ENCODE results near the gene TACR1. TPM values are rescaled to one million over a fixed set of nuclear protein-coding genes. Genes with fewer than 3 reads are reported as not detected.
"Not testable (repeated sequence)": the region's sequence is repeated elsewhere in the genome, so short reads cannot be mapped to it uniquely, and the experiment has no call there.

Gene TACR1
- total RNA-seq, 1 donor from 2014 or later: not detected

DNA sequence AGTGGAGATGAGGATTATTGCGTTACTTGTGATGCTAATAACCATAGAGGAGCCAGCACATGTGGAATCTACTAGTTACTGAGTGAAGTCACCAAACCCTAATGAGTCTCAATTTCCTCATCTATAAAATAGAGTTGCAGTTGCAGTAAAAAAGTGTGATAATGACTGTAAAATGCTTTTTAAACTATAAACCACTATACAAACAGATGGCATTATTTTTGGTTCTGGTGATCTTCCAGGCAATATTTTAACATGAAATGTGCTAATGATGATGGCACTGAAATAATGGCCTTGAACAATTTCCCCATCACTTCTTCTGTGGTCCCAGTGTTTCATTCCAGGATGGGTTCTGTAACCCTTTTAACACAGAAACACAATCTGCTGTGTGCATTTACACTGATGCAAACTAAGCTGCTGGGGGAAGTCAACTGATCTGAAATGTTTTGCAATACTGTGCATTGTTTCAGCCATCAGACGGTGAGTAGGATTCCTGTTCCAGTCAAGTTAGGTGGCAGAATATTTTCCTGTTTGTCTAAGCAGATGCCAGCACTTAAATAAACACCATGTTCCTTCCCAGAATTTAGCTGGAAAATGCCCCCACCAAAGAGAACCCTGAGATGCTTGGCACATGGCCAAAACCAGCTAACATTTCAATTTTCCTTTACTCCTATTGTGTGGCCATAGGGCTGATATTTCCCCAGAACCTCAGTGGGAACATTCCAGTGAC, 52.6 kb downstream of the TACR1 start:
- TF ChIP-seq CTCF (IDR thresholded peaks at IDR 0.05): no peak
- peaks cover 3% of the 10 kb centered on the region for H3K9me3 Mint-ChIP-seq
- H3K4me1 Mint-ChIP-seq: peaks cover 15% of the 10 kb centered on the region
- H3K36me3 Mint-ChIP-seq (ENCODE audit: low read depth): no peaks in the 10 kb centered on the region
- CTCF ChIA-PET: no interaction called here
- POLR2A ChIA-PET: no interaction called here
- H3K4me3 Mint-ChIP-seq: no peak overlapping the region
- H3K27ac Mint-ChIP-seq: no peak overlapping the region
- intact Hi-C loops (cut with micrococcal nuclease): no loop called here
- DNase-seq: no peak
- ATAC-seq (ENCODE audit: low read depth): no peak
- peaks cover 2% of the 10 kb centered on the region for H3K27me3 Mint-ChIP-seq

DNA sequence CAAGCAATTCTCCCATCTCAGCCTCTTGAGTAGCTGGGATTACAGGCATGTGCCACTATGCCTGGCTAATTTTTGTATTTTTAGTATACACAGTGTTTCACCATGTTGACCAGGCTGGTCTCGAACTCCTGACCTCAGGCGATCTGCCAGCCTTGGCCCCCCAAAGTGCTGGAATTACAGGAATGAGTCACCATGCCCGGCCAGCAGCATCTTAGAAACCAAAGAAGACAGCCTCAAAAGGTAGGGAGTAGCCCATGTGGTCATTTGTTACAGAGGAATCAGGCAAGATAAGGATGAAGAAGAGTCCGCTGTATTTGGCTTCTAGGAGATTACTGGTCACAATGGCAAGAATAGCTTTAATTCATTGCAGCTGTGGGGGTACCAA, 53.1 kb downstream of the TACR1 start:
- H3K27me3 Mint-ChIP-seq; ATAC-seq (ENCODE audit: low read depth); H3K27ac Mint-ChIP-seq; intact Hi-C loops (cut with micrococcal nuclease); CTCF ChIA-PET; DNase-seq; H3K4me3 Mint-ChIP-seq; H3K36me3 Mint-ChIP-seq (ENCODE audit: low read depth); POLR2A ChIA-PET; H3K9me3 Mint-ChIP-seq: not testable (repeated sequence)
- H3K4me1 Mint-ChIP-seq: peaks cover 15% of the 10 kb centered on the region

GRCh38 chr2:75142081-75142480, 57.2 kb downstream of the TACR1 start:
- TF ChIP-seq CTCF (IDR thresholded peaks at IDR 0.05): no peak
- CTCF ChIA-PET: no interaction called here
- no peaks in the 10 kb centered on the region for H3K4me1 Mint-ChIP-seq

DNA sequence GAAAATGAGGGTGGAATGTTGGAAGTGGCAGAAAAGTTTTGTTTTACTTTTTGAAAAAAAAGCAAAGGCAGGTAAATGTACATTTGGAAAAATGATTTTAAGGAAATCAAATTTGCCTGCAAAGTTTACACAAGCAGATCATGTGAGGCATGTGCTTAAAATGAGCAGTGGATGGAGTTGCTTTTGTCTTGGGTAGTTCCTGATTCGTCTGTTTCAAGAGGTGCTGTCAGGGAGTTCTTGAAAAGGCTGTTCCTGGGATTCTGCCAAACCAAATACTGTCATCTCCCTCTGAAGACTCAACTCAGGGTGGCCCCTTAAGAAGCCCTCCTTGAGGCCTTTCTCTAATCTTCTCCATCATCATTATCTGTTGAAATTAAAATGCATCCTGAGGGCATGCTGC, 59.0 kb downstream of the TACR1 start:
- DNase-seq: no peak
- intact Hi-C loops (cut with micrococcal nuclease): no loop called here
- ChIA-PET POLR2A (no interaction called here), CTCF (no interaction called here)
- ATAC-seq (ENCODE audit: low read depth): no peak
- TF ChIP-seq CTCF (IDR thresholded peaks at IDR 0.05): no peak
- Mint-ChIP-seq H3K36me3 (ENCODE audit: low read depth) (no peaks in the 10 kb centered on the region), H3K27ac (no peak overlapping the region), H3K4me1 (no peaks in the 10 kb centered on the region), H3K4me3 (no peak overlapping the region), H3K9me3 (no peaks in the 10 kb centered on the region), H3K27me3 (peaks cover 2% of the 10 kb centered on the region)

More at GRCh38 chr2:75142081-75142480, 57.2 kb downstream of the TACR1 start:
- Mint-ChIP-seq H3K36me3 (ENCODE audit: low read depth) (no peaks in the 10 kb centered on the region), H3K27ac (no peak overlapping the region), H3K4me3 (no peak overlapping the region), H3K27me3 (peaks cover 2% of the 10 kb centered on the region), H3K9me3 (no peaks in the 10 kb centered on the region)
- POLR2A ChIA-PET: no interaction called here
- DNase-seq: no peak
- intact Hi-C loops (cut with micrococcal nuclease): no loop called here
- no peak for ATAC-seq (ENCODE audit: low read depth)

GRCh38 chr2:75139171-75139570, 60.1 kb downstream of the TACR1 start:
- Mint-ChIP-seq H3K4me1 (no peaks in the 10 kb centered on the region), H3K27me3 (peaks cover 2% of the 10 kb centered on the region), H3K9me3 (no peaks in the 10 kb centered on the region), H3K36me3 (ENCODE audit: low read depth) (no peaks in the 10 kb centered on the region), H3K4me3 (no peak overlapping the region), H3K27ac (no peak overlapping the region)
- TF ChIP-seq CTCF (IDR thresholded peaks at IDR 0.05): no peak
- POLR2A ChIA-PET: no interaction called here
- CTCF ChIA-PET: no interaction called here
- DNase-seq (no peak), ATAC-seq (ENCODE audit: low read depth) (no peak)
- intact Hi-C loops (cut with micrococcal nuclease): no loop called here

- no peak for ATAC-seq (ENCODE audit: low read depth)
- no peak for TF ChIP-seq CTCF (IDR thresholded peaks at IDR 0.05)
- H3K4me1 Mint-ChIP-seq: no peaks in the 10 kb centered on the region
Observed at GRCh38 chr2:75138528-75138927, 60.8 kb downstream of the TACR1 start.

More at GRCh38 chr2:75138528-75138927, 60.8 kb downstream of the TACR1 start:
- intact Hi-C loops (cut with micrococcal nuclease): no loop called here
- no peak for DNase-seq
- Mint-ChIP-seq H3K36me3 (ENCODE audit: low read depth) (no peaks in the 10 kb centered on the region), H3K27ac (no peak overlapping the region), H3K27me3 (peaks cover 2% of the 10 kb centered on the region), H3K4me3 (no peak overlapping the region), H3K9me3 (no peaks in the 10 kb centered on the region)
- ChIA-PET POLR2A (no interaction called here), CTCF (interaction anchor here (0.6 kb wide), 1 partner anchor 76 kb away, joined by 3 read pairs; no protein-coding TSS in a partner anchor)

All from activated B cell treated with CpG ODN at 0.5 μM for 24 hours (primary cell).